Activated CD8-positive, alpha-beta memory T cell treated with anti-CD3 and anti-CD28 coated beads, Interleukin-2, amount 50 U/mL, for 1 hour (primary cell): ENCODE results near the gene ARMS2.

Experiments
- DNase-seq: peaks from one replicate; pipeline ENCODE4 v3.0.0-alpha.2; 2020; ENCODE audit errors: extremely low read depth

Gene ARMS2

GRCh38 chr10:122450353-122450990 is 4.0 kb upstream of the ARMS2 start:
- DNase-seq, result no peak

- DNase-seq, result no peak
Measured at GRCh38 chr10:122454071-122454470, 382 bp upstream of the ARMS2 start.

- DNase-seq, result no peak
Measured at GRCh38 chr10:122455376-122456079, 1.1 kb downstream of the ARMS2 start.

GRCh38 chr10:122457934-122458333 is 3.5 kb downstream of the ARMS2 start:
- DNase-seq, result no peak

- DNase-seq, result no peak
Measured at GRCh38 chr10:122458693-122459092, 4.2 kb downstream of the ARMS2 start.

- DNase-seq, result no peak
Measured at GRCh38 chr10:122459561-122460273, 5.3 kb downstream of the ARMS2 start.

- DNase-seq, result no peak
Measured at GRCh38 chr10:122460891-122461293, 6.4 kb downstream of the ARMS2 start.

GRCh38 chr10:122461367-122461728 is 6.9 kb downstream of the ARMS2 start, which contains the start of gene HTRA1:
HTRA1 (plus strand) TSS chr10:122461553; CDS start chr10:122461653, 100 bp downstream.
- DNase-seq, result no peak

- DNase-seq, result no peak
Measured at GRCh38 chr10:122461729-122462532, 7.5 kb downstream of the ARMS2 start.

- no peak for DNase-seq
Measured at GRCh38 chr10:122462533-122463465, 8.3 kb downstream of the ARMS2 start.

- DNase-seq, result no peak
Measured at GRCh38 chr10:122463466-122464249, 9.2 kb downstream of the ARMS2 start.

- DNase-seq, result no peak
Measured at GRCh38 chr10:122464250-122464510, 9.7 kb downstream of the ARMS2 start.

GRCh38 chr10:122464586-122464985 is 10.1 kb downstream of the ARMS2 start:
- no peak for DNase-seq

GRCh38 chr10:122465401-122466040 is 11.1 kb downstream of the ARMS2 start:
- DNase-seq, result no peak

- DNase-seq, result no peak
Measured at GRCh38 chr10:122466951-122467381, 12.5 kb downstream of the ARMS2 start.

GRCh38 chr10:122467701-122468100 is 13.2 kb downstream of the ARMS2 start:
- no peak for DNase-seq

- DNase-seq, result no peak
Measured at GRCh38 chr10:122468307-122468925, 14.0 kb downstream of the ARMS2 start.

GRCh38 chr10:122468926-122469781 is 14.7 kb downstream of the ARMS2 start:
- DNase-seq, result no peak
